Fibroblast of mammary gland (primary cell): Measurements from ENCODE around the gene KLHDC4.
"Not testable (repeated sequence)": the region's sequence is repeated elsewhere in the genome, so short reads cannot be mapped to it uniquely, and the experiment has no call there.

ENCODE experiments used
- DNase-seq: peaks from one replicate; pipeline ENCODE4 v3.0.0-alpha.2; 2010; ENCODE audit warnings: low read depth
- H3K4me3 ChIP-seq: 2 replicates; pipeline ENCODE4 v1.5.1; 2011; ENCODE audit warnings: low read depth, mild to moderate bottlenecking, low read length, moderate library complexity; ENCODE audit not compliant: control insufficient read depth
- CTCF ChIP-seq: conservative IDR thresholded peaks from 2 replicates; pipeline ENCODE4 v1.5.1; 2011; ENCODE audit warnings: low read depth, low read length, inconsistent platforms; ENCODE audit not compliant: control insufficient read depth, insufficient read depth

Gene KLHDC4

GRCh38 chr16:87794485-87795078 lies 28.8 kb upstream of the KLHDC4 start:
- no peak for TF ChIP-seq CTCF
- DNase-seq = no peak
- H3K4me3 ChIP-seq = no peak overlapping the region

GRCh38 chr16:87792205-87792565 lies 26.4 kb upstream of the KLHDC4 start:
- TF ChIP-seq CTCF = no peak

DNA sequence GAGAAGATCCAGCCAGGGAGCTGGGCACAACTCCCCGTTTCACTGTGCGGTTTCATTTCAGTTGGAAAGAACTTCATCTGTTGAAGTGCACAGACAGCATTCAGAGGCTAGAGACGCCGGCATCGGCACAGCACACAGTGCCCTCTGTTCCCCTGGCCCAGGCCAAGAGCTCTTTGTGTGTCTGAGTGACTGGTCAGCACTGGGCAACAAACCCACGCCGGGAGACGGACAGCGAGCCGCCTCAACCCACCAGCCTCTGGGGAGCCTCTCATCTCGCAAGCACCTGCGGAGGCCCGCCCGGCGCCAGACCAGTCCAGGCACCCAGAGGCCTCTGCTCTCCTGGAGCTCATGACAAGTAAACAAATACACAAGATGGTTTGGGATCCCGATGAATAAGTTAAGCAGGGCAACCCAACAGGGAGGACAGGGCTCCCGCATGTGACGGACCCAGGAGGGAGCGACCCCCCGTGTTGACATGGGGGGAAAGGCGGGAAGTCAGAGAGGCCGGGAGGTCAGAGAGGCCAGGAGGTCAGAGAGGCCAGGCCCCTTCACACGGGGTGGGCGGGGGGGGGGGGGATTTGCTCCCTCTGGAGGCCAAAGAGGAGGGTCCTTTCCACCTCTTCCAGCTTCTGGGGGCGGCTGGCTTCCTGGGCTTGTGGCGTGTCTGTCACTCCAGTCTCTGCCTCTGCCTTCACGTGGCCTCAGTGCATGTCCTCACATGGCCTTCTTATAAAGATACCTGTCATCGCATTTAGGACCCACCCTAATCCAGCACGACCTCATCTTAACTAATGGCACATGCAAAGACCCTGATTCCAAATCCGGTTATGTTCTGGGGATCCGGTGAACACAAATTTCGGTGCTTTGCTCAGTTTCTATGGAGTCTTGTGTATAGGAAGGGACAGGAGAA lies 25.8 kb upstream of the KLHDC4 start:
- DNase-seq = no peak
- TF ChIP-seq CTCF = no peak
- H3K4me3 ChIP-seq = no peak overlapping the region

More at GRCh38 chr16:87792205-87792565, 26.4 kb upstream of the KLHDC4 start:
- no peak overlapping the region for H3K4me3 ChIP-seq
- DNase-seq = no peak

GRCh38 chr16:87790292-87791100 lies 24.7 kb upstream of the KLHDC4 start:
- no peak for DNase-seq
- TF ChIP-seq CTCF = no peak
- no peak overlapping the region for H3K4me3 ChIP-seq

GRCh38 chr16:87789437-87790291 lies 23.9 kb upstream of the KLHDC4 start:
- no peak for TF ChIP-seq CTCF
- DNase-seq = peak; percentile 81
- H3K4me3 ChIP-seq = no peak overlapping the region

- DNase-seq, H3K4me3 ChIP-seq: not testable (repeated sequence)
Measured at GRCh38 chr16:87788730-87789436, 23.1 kb upstream of the KLHDC4 start.

DNA sequence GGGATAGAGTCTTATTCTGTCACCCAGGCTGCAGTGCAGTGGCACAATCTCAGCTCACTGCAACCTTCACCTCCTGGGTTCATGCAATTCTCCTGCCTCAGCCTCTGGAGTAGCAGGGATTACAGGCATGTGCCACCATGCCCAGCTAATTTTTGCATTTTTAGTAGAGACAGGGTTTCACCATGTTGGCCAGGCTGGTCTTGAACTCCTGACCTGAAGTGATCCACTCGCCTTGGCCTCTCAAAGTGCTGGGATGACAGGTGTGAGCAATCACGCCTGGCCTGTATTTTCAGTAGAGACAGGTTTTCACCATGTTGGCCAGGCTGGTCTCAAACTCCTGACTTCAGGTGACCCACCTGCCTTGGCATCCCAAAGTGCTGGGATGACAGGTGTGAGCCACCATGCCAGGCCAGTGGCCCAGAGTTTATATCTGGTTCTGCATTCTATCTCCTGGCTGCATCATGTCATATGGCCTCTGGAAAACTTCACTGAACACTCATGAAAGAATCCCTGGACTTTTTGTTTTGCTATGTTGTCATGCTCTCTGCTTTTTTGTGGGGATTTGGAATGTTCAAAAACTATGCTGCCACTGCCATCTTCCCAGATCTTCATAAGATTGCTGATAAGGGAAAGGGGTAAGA lies 21.8 kb upstream of the KLHDC4 start:
- DNase-seq, H3K4me3 ChIP-seq: not testable (repeated sequence)
